Dedifferentiated amniotic fluid mesenchymal stem cell (primary cell): Measurements from ENCODE around the gene TMEM178B.

Source experiments
- DNase-seq: peaks from one replicate; pipeline ENCODE4 v3.0.0-alpha.2; 2016; ENCODE audit errors: extremely low spot score

Gene TMEM178B

DNA sequence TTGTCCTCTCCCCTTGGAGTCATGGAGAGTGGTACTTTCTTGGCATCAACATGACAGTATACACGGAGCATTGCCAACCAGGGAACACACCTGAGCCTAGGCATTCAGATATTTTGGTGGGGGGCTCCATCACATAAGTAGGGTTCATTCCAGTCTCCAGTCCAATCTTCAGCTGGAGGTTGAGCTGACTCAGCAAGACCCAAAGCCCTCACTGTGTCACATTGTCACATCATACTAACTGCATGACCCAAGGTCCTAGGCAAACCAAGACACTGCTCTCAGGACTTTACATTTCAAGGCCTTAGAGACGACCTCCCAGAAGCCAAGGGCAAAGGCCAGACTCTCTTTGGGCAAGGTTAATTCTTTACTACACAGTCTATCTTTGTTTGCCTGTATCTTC lies 190.1 kb downstream of the TMEM178B start:
- no peak for DNase-seq

DNA sequence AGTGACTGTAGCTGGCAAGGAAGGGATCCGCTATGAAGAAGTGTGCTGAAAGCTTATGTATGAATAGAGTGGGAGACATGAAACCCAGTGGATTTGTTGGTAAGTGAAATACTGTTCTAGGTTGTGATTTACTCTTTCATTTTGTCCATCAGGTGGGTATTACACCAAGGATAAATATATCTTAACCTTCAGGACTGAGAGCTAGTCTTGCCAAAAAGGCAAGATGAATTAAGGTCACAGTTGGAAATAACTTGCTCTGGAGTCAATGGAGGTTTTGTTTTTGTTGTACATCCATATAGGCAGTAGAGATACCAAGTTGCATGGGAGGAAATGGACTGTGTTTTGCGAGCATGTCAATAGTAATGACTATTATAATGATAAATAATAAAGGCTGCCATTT lies 190.6 kb downstream of the TMEM178B start:
- DNase-seq: no peak

- DNase-seq: no peak
These were observed 191.8 kb downstream of the TMEM178B start for GRCh38 chr7:141265668-141266067.

GRCh38 chr7:141268614-141269013 lies 194.8 kb downstream of the TMEM178B start:
- no peak for DNase-seq

- DNase-seq: no peak
These were observed 197.6 kb downstream of the TMEM178B start for GRCh38 chr7:141271451-141271850.

GRCh38 chr7:141272417-141272816 lies 198.6 kb downstream of the TMEM178B start:
- no peak for DNase-seq

- no peak for DNase-seq
These were observed 201.5 kb downstream of the TMEM178B start for GRCh38 chr7:141275350-141275749.

- DNase-seq: no peak
These were observed 202.2 kb downstream of the TMEM178B start for GRCh38 chr7:141276031-141276430.

- DNase-seq: no peak
These were observed 206.2 kb downstream of the TMEM178B start for GRCh38 chr7:141280100-141280499.

GRCh38 chr7:141281311-141281710 lies 207.4 kb downstream of the TMEM178B start:
- DNase-seq: no peak

DNA sequence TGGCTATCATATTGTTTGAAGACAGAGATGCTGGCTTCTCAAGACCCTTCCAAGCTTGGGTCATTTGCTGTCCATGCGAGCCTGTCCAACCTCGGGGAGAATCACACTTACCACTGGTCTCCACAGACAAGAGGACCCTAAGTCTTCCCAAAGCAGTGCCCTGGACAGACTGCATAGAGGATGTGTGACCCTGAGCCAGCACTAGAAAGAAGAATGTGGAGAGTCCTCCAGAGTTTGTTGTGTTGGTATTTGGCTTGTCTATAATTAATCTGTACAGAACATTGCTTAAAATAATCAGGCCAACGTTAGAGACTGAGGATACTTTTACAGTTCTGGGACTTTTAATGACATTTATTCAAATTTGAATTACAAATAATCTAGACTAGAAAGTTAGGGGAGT lies 212.7 kb downstream of the TMEM178B start:
- DNase-seq: no peak

- no peak for DNase-seq
These were observed 214.1 kb downstream of the TMEM178B start for GRCh38 chr7:141287936-141288335.

DNA sequence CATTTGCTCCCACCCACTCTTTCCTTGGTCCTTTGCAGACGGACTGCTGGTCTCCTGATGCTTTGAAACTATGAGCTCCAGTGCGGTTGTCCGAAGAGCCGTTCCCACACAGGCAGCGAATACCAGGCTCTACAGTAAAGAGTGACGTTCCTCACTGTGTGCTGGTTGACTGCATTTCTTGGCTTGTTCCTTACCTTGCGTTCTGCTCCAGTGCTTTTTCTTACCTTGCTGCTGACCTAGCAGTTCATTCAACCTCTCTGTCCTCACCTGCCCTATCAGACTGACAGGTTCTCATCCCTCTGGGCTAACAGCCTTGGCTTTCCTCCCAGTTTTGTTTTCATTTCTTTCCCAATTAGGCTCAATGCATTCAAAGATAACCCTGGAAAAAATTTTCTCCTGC lies 214.8 kb downstream of the TMEM178B start:
- no peak for DNase-seq

GRCh38 chr7:141290365-141290764 lies 216.5 kb downstream of the TMEM178B start:
- no peak for DNase-seq

- DNase-seq: no peak
These were observed 217.1 kb downstream of the TMEM178B start for GRCh38 chr7:141290973-141291372.

- no peak for DNase-seq
These were observed 217.7 kb downstream of the TMEM178B start for GRCh38 chr7:141291541-141291940.

GRCh38 chr7:141294143-141294829 lies 220.4 kb downstream of the TMEM178B start:
- DNase-seq: no peak

DNA sequence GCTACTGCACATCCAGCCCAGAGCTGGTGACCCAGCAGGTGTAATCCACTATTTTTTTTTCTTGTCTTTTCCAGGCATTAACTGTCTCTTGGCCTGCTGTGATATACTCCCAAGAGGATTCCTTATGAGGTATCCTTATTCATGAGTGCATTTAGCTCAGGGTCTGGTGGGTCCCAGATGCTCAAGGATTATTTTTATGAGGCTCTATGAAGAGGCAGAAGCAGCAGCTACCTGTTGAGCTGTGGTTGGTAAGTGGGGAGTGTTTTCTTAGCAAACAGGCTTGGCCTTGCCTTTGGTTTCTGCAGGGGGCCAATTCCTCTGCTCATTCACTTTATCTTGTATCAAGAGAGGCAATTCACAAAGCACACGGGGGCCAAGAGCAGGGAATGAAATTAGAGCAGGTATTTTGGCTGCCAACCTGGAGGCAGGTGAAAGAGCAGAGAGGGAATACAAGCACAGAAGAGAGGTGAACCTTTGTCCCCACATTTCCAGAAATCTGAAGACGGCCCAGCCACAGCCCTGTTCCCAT lies 221.6 kb downstream of the TMEM178B start:
- no peak for DNase-seq

- DNase-seq: no peak
These were observed 227.0 kb downstream of the TMEM178B start for GRCh38 chr7:141300816-141301215.

DNA sequence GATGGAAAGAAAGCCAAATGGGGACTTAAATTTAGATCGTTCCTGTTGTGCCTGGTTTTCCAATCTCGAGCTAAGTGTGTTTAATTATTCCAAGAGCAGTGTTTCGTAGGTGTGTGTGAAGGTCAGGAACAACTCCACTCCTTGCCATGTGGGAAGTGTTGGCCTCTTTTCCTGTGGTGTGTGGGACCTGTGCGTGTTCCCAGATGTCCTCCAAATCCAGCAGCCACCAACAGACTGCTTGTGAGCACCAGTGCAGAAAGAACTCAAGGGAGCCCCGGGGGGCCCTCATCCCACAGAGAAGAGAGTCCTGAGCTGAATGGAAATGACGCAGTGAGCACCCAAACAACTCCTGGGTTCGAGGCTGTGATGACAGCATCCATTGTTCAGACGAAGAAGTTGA lies 227.7 kb downstream of the TMEM178B start:
- no peak for DNase-seq

DNA sequence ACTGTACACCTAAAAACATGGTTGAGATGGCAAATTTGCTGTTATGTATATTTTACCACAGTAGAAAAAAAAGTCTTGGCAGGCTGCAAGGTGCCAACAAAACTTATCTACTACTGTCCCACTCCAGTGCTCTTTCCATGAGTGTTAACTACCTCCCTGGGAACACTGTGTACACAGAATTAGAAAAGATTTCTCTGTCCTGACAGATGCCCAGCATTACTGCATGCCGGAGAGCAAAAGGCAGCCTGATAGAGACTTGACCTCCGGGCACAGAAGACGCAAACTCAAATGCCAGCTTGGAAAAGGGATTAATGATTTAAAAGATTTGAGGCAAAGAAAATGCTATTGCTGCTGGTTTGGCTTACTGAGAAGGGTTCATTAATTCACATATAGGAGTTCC lies 228.8 kb downstream of the TMEM178B start:
- no peak for DNase-seq

GRCh38 chr7:141304291-141304690 lies 230.4 kb downstream of the TMEM178B start:
- no peak for DNase-seq

DNA sequence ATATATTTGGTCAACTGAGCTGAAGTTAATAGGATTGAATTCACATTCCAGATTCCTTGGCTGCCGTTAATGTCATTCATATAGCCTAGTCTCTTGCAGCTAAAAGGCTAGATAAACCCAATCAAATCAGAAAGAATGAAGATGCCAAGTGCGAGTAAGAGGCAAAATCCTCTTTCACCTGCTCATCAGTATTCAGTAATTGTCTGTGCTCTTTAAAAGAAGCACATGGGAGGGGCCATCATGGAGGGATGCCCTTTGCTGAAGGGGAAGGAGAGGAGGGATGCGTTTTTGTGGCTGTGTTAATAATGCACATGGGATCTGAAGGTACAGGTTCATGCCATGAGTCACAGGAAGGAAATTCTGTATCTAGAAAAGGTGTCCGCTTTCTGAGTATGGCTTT lies 232.2 kb downstream of the TMEM178B start:
- DNase-seq: no peak

GRCh38 chr7:141312395-141312794 lies 238.5 kb downstream of the TMEM178B start:
- no peak for DNase-seq
